ENCODE measurements around the gene HOXA11. TPM values are rescaled to one million over a fixed set of nuclear protein-coding genes. Genes with fewer than 3 reads are reported as not detected.

The HOXA11 gene
- total RNA-seq, 4 donors from 2014 or later = 0.27 to 1.4 (median 1.0) TPM; not detected in 1

DNA sequence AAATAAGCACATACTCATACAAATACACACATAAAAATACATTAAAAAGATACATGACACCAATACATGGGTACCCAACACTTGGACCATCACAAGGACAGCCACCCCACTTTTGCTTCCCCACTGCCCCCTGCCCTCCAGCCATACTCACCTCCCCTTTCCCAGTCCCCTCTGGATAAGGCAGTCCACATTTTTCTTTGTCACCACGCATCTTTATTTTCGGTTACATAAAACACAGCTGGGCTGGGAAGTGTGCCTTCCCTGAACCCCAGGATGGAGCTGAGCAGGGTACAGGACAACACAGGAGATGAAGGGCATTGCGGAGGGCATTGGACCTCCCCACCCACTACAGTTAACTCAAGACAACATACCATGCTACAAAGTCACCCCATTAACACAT is 31.5 kb downstream of the HOXA11 start:
- DNase-seq (ENCODE audit: low spot score in 2 of 2) = peak; percentile 7 to 62
- intact Hi-C loops (cut with DNase I; ENCODE audit: low total_unique reads) = loop anchor here (5.0 kb wide), 1 partner anchor 291 kb away; the partner anchor contains the start of gene SKAP2
- TF ChIP-seq POLR2A (IDR thresholded peaks at IDR 0.05) = no peak
- TF ChIP-seq, protein P1, sequence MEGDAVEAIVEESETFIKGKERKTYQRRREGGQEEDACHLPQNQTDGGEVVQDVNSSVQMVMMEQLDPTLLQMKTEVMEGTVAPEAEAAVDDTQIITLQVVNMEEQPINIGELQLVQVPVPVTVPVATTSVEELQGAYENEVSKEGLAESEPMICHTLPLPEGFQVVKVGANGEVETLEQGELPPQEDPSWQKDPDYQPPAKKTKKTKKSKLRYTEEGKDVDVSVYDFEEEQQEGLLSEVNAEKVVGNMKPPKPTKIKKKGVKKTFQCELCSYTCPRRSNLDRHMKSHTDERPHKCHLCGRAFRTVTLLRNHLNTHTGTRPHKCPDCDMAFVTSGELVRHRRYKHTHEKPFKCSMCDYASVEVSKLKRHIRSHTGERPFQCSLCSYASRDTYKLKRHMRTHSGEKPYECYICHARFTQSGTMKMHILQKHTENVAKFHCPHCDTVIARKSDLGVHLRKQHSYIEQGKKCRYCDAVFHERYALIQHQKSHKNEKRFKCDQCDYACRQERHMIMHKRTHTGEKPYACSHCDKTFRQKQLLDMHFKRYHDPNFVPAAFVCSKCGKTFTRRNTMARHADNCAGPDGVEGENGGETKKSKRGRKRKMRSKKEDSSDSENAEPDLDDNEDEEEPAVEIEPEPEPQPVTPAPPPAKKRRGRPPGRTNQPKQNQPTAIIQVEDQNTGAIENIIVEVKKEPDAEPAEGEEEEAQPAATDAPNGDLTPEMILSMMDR (IDR thresholded peaks at IDR 0.05) = no peak
- no peak overlapping the region for H3K4me3 ChIP-seq (ENCODE audit: low read depth, poor library complexity, severe bottlenecking)
- WGBS, 2 donors = 76 to 78% methylated on average over 3 of the region's 3 CpGs

DNA sequence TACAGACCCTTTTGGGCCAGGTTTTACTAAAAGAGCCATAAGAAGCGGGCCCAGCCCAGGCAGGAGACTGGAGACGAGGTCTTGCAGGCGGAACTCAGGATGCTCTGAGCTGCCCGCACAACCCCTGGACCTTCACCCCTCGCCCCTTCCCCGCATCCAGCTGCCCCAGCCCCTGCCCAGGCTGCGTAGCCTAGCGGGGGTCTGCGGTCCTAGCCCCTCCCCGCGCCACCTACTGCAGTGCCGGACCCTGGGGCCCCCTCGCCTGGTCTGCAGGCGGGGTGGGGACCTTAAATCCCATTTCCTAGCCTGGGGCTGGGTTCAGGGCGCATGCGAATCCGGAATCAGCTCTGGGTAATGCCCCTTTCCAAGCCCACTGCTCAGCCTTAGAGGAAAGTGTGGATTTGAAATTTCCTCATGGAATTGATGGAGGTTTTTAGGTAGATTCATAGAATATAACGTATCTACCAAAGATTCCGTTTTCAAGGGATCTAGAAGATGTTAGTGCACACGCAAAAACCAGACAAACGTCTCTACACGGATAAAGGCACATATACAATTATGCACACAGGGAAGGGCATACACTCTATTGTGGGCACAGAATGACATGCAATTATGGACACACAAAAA is 32.1 kb downstream of the HOXA11 start:
- intact Hi-C loops (cut with DNase I; ENCODE audit: low total_unique reads) = loop anchor here (5.0 kb wide), 1 partner anchor 291 kb away; the partner anchor contains the start of gene SKAP2
- DNase-seq (ENCODE audit: low spot score in 2 of 2) = peak in 1 of 2 donors; percentile 14
- H3K4me3 ChIP-seq (ENCODE audit: low read depth, poor library complexity, severe bottlenecking) = no peak overlapping the region
- TF ChIP-seq, protein P1 (IDR thresholded peaks at IDR 0.05) = no peak
- TF ChIP-seq POLR2A (IDR thresholded peaks at IDR 0.05) = no peak
- WGBS, 2 donors = 25 to 34% methylated on average over 18 to 22 of the region's 22 CpGs

DNA sequence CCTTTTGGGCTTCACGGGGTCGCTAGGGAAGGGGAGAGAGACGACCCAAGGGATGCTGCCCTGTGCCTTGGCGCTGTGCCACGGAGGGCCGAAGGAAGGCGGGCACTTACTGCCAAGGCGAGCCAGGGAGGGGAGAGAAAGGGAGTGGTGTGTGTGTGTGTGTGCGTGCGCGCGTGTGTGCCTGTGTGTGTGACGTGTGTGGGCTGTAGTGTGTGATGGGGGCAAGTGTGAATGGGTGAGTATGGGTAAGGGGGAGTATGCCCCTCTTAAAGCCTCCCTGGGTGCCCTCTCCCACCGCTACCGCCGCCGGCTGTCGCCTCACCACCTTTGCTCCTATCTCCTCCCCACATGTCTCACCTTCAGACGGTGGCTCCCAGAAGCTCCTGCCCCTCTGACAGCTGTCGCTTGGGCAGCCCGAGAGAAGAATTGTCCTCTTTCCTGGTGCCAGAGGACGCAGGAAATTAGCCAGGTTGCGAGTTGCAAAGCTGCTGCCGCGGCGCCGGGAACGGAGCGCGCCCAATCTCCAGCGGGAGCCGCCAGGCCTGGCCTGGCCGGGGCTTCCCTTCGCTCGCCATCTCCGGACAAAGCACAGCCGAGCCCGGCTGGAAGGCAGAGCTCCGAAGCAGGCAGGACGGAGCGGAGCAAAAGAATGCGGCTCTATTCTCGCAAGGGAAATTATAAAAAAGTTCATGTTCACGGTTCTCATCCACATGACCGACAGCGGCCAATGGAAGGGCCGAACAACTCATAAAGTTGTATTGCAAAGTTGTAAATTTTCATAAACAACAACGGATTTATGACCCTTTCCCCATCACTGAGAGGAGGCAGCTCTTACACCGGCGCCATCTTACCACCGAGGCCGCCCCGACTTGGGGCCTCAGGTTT is 32.9 kb downstream of the HOXA11 start, which contains the start of gene HOXA3:
Gene HOXA3 (minus strand): TSS at position 653 of the 885 bp plus-strand sequence. CDS start 41,943 bp downstream, outside the sequence.
- DNase-seq (ENCODE audit: low spot score in 2 of 2) = peak; percentile 67 to 87

DNA sequence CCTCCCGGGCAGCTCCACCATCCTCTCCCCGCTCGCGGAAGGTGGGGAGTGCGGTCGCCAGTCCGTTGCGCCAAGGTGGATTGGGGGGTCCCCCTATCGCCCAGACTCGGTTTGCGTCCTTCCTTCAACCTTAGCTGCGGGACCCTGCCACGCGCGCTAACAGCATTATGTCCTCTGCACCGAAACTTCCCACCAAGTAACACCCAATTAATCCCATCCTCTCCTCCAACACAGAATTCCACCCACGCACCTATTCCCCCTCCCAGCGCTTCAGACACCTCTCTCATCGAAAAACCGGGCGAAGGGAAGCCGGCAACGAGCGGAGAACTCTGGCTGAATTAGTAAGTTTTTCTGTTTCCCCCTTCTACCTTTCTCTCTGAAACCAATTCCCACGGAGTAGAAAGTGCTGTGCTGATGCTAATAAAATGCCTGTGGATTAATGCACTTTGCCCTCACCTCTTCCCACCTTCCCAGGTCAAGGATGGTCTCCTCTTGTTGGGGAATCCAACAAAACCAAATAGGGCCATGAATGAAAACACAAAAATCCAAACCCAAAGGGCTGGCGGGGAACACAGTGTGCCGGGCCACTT is 33.6 kb downstream of the HOXA11 start:
- peak overlapping the region; percentile 45 for H3K4me3 ChIP-seq (ENCODE audit: low read depth, poor library complexity, severe bottlenecking)
- intact Hi-C loops (cut with DNase I; ENCODE audit: low total_unique reads) = loop anchor here (5.0 kb wide), 1 partner anchor 289 kb away; the partner anchor contains the start of gene SKAP2
- TF ChIP-seq, protein P1 (IDR thresholded peaks at IDR 0.05) = no peak
- no peak for TF ChIP-seq POLR2A (IDR thresholded peaks at IDR 0.05)
- peak in 1 of 2 donors; percentile 89 for DNase-seq (ENCODE audit: low spot score in 2 of 2)
- WGBS, 2 donors = 5% methylated on average over 27 of the region's 27 CpGs

More for the DNA sequence above, 32.9 kb downstream of the HOXA11 start, which contains the start of gene HOXA3:
- TF ChIP-seq POLR2A (IDR thresholded peaks at IDR 0.05) = no peak
- TF ChIP-seq, protein P1 (IDR thresholded peaks at IDR 0.05) = no peak
- WGBS, 2 donors = 5 to 7% methylated on average over 44 to 53 of the region's 53 CpGs
- intact Hi-C loops (cut with DNase I; ENCODE audit: low total_unique reads) = loop anchor here (5.0 kb wide), 1 partner anchor 290 kb away; the partner anchor contains the start of gene SKAP2
- H3K4me3 ChIP-seq (ENCODE audit: low read depth, poor library complexity, severe bottlenecking) = peak within 1 kb of the TSS; percentile 45

DNA sequence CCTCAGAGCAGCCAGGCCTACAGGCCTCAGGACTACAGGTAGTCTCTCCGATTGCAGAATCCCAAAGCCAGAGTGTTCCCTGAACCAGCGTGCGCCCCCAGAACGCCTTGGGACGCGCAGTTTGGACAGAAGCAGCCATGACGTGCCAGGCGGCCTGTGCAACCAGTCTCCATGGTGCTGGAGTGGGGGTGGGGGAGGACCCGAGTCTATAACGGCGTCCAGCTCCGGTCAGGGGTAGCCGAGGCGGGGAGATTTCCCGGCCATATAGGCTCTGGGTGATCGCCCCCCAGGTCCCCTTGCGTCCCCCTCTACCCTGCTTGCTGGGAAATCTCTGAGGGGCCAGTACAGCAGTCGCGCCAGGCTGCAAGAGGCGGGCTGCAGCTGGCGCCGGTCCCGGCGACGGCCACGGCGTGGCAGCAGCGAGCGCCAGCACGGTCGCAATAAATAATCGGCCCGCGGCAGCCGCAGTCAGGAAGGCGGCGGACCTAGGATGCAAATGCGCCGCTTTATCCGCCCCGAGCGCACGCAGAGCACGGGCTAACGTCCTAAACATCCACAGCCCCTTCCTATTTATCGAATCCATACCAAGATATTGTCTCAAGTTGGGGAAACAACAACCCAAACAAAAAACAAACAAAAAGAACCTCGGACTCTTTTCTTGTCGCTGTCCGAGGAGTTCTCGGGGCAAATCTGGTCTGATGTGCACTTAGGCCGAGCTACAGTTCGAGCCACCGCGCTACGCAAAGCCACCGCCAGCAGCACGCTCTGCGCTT is 34.3 kb downstream of the HOXA11 start:
- TF ChIP-seq, protein P1 (IDR thresholded peaks at IDR 0.05) = peak in 1 of 3 donors; percentile 38
- TF ChIP-seq POLR2A (IDR thresholded peaks at IDR 0.05) = no peak
- WGBS, 2 donors = 1 to 2% methylated on average over 38 to 42 of the region's 58 CpGs
- intact Hi-C loops (cut with DNase I; ENCODE audit: low total_unique reads) = loop anchor here (5.0 kb wide), 1 partner anchor 288 kb away; the partner anchor contains the start of gene SKAP2
- H3K4me3 ChIP-seq (ENCODE audit: low read depth, poor library complexity, severe bottlenecking) = peak overlapping the region; percentile 45
- peak; percentile 65 to 96 for DNase-seq (ENCODE audit: low spot score in 2 of 2)
